Astrocyte (in vitro differentiated cells and primary cell): ENCODE measurements around the gene PRR15L. TPM values are rescaled to one million over a fixed set of nuclear protein-coding genes. Genes with fewer than 3 reads are reported as not detected.
A peak's percentile ranks its signal among the peaks of the same experiment; 100 is the strongest.

Experiments
- DNase-seq: peaks from one replicate; pipeline ENCODE4 v3.0.0-alpha.2; 2010; ENCODE audit warnings: low read depth
- FAIRE-seq: peaks from 2 replicates; lab custom pipeline; 2011; peaks lifted over from hg19 to GRCh38; lab: Jason Lieb, UNC
- H2AFZ ChIP-seq: 2 replicates; pipeline ENCODE4 v1.6.0; 2012; ENCODE audit warnings: low read depth, low read length, inconsistent platforms
- H3K27ac ChIP-seq: 2 replicates; pipeline ENCODE4 v1.5.1; 2011; ENCODE audit warnings: low read depth, low read length, inconsistent platforms
- H3K27me3 ChIP-seq: 2 replicates; pipeline ENCODE4 v1.6.0; 2011; ENCODE audit warnings: low read length, inconsistent platforms; ENCODE audit not compliant: insufficient read depth
- H3K36me3 ChIP-seq: 2 replicates; pipeline ENCODE4 v1.5.1; 2011; ENCODE audit warnings: low read length, inconsistent platforms; ENCODE audit not compliant: insufficient read depth
- H3K4me1 ChIP-seq: 2 replicates; pipeline ENCODE4 v1.5.1; 2011; ENCODE audit warnings: low read length, inconsistent platforms; ENCODE audit not compliant: insufficient read depth
- H3K4me2 ChIP-seq: 2 replicates; pipeline ENCODE4 v1.6.0; 2012; ENCODE audit warnings: low read length, inconsistent platforms
- H3K4me3 ChIP-seq: 2 replicates; pipeline ENCODE4 v1.5.1; 2011; ENCODE audit warnings: low read depth, mild to moderate bottlenecking, low read length, inconsistent platforms; ENCODE audit not compliant: insufficient read depth
- H3K79me2 ChIP-seq: 2 replicates; pipeline ENCODE4 v1.6.0; 2012; ENCODE audit warnings: mild to moderate bottlenecking, low read length, inconsistent platforms; ENCODE audit not compliant: insufficient read depth
- H3K9ac ChIP-seq: 2 replicates; pipeline ENCODE4 v1.6.0; 2012; ENCODE audit warnings: mild to moderate bottlenecking, low read length, inconsistent platforms
- H3K9me3 ChIP-seq: 2 replicates; pipeline ENCODE4 v1.5.1; 2012; ENCODE audit warnings: low read depth, mild to moderate bottlenecking, low read length, inconsistent platforms; ENCODE audit not compliant: insufficient read depth
- H4K20me1 ChIP-seq: 2 replicates; pipeline ENCODE4 v1.6.0; 2012; ENCODE audit warnings: low read length, inconsistent platforms; ENCODE audit not compliant: insufficient read depth
- H3K27ac Mint-ChIP-seq: one replicate; pipeline ENCODE4 v1.8.0; 2021; ENCODE audit warnings: mild to moderate bottlenecking, mixed read lengths; ENCODE audit not compliant: unreplicated experiment
- H3K27me3 Mint-ChIP-seq: one replicate; pipeline ENCODE4 v1.8.0; 2021; ENCODE audit warnings: low read depth, mixed read lengths; ENCODE audit not compliant: unreplicated experiment
- H3K36me3 Mint-ChIP-seq: one replicate; pipeline ENCODE4 v1.8.0; 2021; ENCODE audit warnings: low read depth, mixed read lengths; ENCODE audit not compliant: unreplicated experiment
- H3K4me1 Mint-ChIP-seq: one replicate; pipeline ENCODE4 v1.8.0; 2021; ENCODE audit warnings: low read depth, mixed read lengths; ENCODE audit not compliant: unreplicated experiment
- H3K4me3 Mint-ChIP-seq: one replicate; pipeline ENCODE4 v1.8.0; 2021; ENCODE audit warnings: mild to moderate bottlenecking, moderate library complexity, mixed read lengths; ENCODE audit not compliant: unreplicated experiment
- H3K9me3 Mint-ChIP-seq: one replicate; pipeline ENCODE4 v1.8.0; 2021; ENCODE audit warnings: mild to moderate bottlenecking, mixed read lengths; ENCODE audit not compliant: unreplicated experiment
- EZH2 ChIP-seq: IDR thresholded peaks from 2 replicates; pipeline ENCODE4 v1.6.1; 2012; ENCODE audit warnings: mild to moderate bottlenecking, low read length, inconsistent platforms; ENCODE audit not compliant: insufficient read depth
- total RNA-seq: library from RNA; stranded (reverse); gene quantifications from 2 replicates; pipeline ENCODE4 v1.2.1, GENCODE V29; 2021
- TF ChIP-seq, protein P1 (sequence below): IDR thresholded peaks from 2 replicates; pipeline ENCODE4 v1.5.1; 2011; ENCODE audit warnings: low read depth, mild to moderate bottlenecking, inconsistent platforms, low read length, moderate library complexity; ENCODE audit not compliant: insufficient read depth

Gene PRR15L
- total RNA-seq, 1 donor from 2014 or later = not detected

DNA sequence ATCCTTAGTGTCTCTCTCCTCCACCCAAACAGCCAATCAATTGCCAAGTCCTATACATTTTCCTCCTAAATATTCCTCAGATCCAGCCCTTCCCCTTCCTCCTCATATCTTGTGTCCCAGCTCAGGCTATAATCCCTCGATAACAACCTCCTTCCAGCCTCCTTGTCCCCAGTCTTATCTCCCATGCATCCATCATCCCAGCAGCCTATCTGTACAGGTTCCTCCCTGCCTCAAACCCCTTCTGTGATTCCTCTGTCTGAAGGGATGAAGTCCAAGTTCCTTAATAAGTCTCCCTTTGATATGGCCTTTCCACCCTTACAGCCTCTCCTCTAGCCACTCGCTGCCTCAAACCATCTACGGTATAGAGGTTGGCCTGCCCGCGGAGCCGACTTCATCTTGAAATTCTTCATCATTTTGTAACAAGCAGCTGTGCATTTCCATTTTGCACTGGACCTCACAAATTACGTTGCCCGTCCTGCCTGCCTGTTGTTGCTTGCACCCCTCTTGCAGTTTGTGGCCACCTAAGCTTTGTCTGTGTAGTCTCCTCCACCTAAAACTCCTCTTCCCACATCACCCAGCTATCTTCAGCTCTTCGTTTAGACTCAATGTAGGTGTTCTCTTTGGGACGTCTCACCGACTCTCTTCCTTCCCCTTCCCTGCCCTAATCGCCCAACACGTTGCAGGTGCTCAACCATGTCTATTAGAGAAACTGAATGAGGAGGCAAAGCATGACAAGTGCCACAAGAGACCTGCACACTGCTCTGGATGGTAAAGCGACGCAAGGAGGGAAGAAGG lies 12.4 kb upstream of the PRR15L start:
- Histone ChIP-seq H3K36me3 (peaks cover 4% of the 10 kb centered on the region), H2AFZ (peak overlapping the region; percentile 74), H3K9me3 (no peaks in the 10 kb centered on the region), H3K27me3 (no peaks in the 10 kb centered on the region), H3K4me2 (peak overlapping the region; percentile 78), H3K79me2 (peaks cover 6% of the 10 kb centered on the region), H3K4me1 (peaks cover 20% of the 10 kb centered on the region), H3K9ac (no peak overlapping the region), H3K4me3 (no peak overlapping the region), H3K27ac (no peak overlapping the region), H4K20me1 (no peaks in the 10 kb centered on the region)
- Mint-ChIP-seq H3K4me1 (peaks cover 9% of the 10 kb centered on the region), H3K27me3 (no peaks in the 10 kb centered on the region), H3K36me3 (peaks cover 2% of the 10 kb centered on the region), H3K27ac (no peak overlapping the region), H3K9me3 (no peaks in the 10 kb centered on the region), H3K4me3 (peak overlapping the region; percentile 71)
- FAIRE-seq (no peak), DNase-seq (no peak)
- no peak for TF ChIP-seq EZH2
- TF ChIP-seq, protein P1, sequence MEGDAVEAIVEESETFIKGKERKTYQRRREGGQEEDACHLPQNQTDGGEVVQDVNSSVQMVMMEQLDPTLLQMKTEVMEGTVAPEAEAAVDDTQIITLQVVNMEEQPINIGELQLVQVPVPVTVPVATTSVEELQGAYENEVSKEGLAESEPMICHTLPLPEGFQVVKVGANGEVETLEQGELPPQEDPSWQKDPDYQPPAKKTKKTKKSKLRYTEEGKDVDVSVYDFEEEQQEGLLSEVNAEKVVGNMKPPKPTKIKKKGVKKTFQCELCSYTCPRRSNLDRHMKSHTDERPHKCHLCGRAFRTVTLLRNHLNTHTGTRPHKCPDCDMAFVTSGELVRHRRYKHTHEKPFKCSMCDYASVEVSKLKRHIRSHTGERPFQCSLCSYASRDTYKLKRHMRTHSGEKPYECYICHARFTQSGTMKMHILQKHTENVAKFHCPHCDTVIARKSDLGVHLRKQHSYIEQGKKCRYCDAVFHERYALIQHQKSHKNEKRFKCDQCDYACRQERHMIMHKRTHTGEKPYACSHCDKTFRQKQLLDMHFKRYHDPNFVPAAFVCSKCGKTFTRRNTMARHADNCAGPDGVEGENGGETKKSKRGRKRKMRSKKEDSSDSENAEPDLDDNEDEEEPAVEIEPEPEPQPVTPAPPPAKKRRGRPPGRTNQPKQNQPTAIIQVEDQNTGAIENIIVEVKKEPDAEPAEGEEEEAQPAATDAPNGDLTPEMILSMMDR = no peak

DNA sequence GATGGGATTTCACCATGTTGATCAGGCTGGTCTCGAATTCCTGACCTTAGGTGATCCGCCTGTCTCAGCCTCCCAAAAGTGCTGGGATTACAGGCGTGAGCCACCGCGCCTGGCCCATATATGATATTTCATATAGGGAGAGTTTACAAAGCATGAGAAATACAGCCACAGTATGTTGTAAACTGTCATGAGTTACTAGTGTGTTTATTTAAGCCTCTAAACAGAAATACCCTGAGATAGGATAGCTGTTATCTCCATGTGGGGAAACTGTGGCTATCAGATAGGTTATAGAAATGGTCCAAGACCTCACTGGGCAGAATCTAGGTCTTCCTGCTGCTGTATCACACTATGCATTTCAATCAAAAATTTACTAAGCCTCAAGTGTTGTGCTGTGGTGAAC lies 11.2 kb upstream of the PRR15L start:
- Mint-ChIP-seq H3K36me3 (peaks cover 2% of the 10 kb centered on the region), H3K9me3 (no peaks in the 10 kb centered on the region), H3K27ac (no peak overlapping the region), H3K4me3 (no peak overlapping the region), H3K4me1 (peaks cover 9% of the 10 kb centered on the region), H3K27me3 (no peaks in the 10 kb centered on the region)
- FAIRE-seq (no peak), DNase-seq (no peak)
- no peak overlapping the region for H3K4me3 ChIP-seq
- peaks cover 6% of the 10 kb centered on the region for H3K79me2 ChIP-seq
- H3K9me3 ChIP-seq = no peaks in the 10 kb centered on the region
- peaks cover 20% of the 10 kb centered on the region for H3K4me1 ChIP-seq
- H3K36me3 ChIP-seq = no peaks in the 10 kb centered on the region
- no peak overlapping the region for H2AFZ ChIP-seq
- no peak overlapping the region for H3K27ac ChIP-seq
- no peaks in the 10 kb centered on the region for H3K27me3 ChIP-seq
- no peaks in the 10 kb centered on the region for H4K20me1 ChIP-seq
- no peak overlapping the region for H3K4me2 ChIP-seq
- no peak overlapping the region for H3K9ac ChIP-seq
- TF ChIP-seq, protein P1 = no peak

DNA sequence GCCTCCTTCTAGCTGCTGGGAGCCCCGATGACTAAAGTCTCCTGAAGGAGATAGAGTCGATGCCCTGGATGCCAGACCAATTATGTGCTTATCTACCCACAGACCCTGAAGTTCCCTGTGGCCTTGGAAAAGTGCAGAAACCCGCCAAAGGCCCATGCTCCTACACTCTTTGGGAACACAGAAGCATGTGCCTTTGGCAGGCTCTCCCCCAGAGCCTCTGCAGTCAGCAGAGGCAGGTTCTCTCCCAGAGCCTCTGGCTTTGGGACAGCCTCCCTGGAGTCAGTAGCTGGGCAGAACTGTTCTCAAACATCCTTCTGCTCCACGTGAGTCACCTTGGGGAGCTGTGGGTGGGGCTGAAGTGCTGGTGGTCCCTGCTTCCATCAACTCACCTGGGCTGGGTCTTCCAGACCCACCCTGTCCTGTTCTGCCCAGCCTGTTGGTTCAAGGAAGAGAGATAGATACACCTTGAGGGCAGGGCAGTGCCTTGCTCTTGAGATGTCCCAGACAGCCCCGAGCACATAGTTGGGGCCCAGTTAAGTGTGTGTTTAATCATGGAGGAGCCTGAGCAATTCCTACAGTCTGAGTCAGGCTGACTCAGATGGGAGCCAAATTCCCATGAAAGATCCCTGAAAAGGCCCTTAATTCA lies 10.0 kb upstream of the PRR15L start:
- H3K27ac ChIP-seq = peak overlapping the region; percentile 84
- no peaks in the 10 kb centered on the region for H4K20me1 ChIP-seq
- peak overlapping the region; percentile 74 for H2AFZ ChIP-seq
- H3K79me2 ChIP-seq = peaks cover 6% of the 10 kb centered on the region
- Mint-ChIP-seq H3K4me3 (no peak overlapping the region), H3K27me3 (no peaks in the 10 kb centered on the region), H3K4me1 (peaks cover 9% of the 10 kb centered on the region), H3K9me3 (no peaks in the 10 kb centered on the region), H3K27ac (peak overlapping the region; percentile 62), H3K36me3 (peaks cover 2% of the 10 kb centered on the region)
- peak overlapping the region; percentile 29 for H3K9ac ChIP-seq
- H3K9me3 ChIP-seq = no peaks in the 10 kb centered on the region
- DNase-seq (peak; percentile 74), FAIRE-seq (no peak)
- H3K4me3 ChIP-seq = no peak overlapping the region
- H3K27me3 ChIP-seq = no peaks in the 10 kb centered on the region
- TF ChIP-seq, protein P1 = no peak
- no peak for TF ChIP-seq EZH2
- peak overlapping the region; percentile 66 for H3K4me2 ChIP-seq
- H3K36me3 ChIP-seq = no peaks in the 10 kb centered on the region
- H3K4me1 ChIP-seq = peaks cover 20% of the 10 kb centered on the region
